GM21723 (cell line): ENCODE data around the gene THAP10.
"Not testable (repeated sequence)": the region's sequence is repeated elsewhere in the genome, so short reads cannot be mapped to it uniquely, and the experiment has no call there.

Experiments
- ATAC-seq: cut with Tn5 transposase; IDR thresholded peaks from one replicate; pipeline ENCODE4 v1.9.1; 2021; ENCODE audit warnings: mild to moderate bottlenecking, moderate library complexity; ENCODE audit not compliant: unreplicated experiment

Gene THAP10

DNA sequence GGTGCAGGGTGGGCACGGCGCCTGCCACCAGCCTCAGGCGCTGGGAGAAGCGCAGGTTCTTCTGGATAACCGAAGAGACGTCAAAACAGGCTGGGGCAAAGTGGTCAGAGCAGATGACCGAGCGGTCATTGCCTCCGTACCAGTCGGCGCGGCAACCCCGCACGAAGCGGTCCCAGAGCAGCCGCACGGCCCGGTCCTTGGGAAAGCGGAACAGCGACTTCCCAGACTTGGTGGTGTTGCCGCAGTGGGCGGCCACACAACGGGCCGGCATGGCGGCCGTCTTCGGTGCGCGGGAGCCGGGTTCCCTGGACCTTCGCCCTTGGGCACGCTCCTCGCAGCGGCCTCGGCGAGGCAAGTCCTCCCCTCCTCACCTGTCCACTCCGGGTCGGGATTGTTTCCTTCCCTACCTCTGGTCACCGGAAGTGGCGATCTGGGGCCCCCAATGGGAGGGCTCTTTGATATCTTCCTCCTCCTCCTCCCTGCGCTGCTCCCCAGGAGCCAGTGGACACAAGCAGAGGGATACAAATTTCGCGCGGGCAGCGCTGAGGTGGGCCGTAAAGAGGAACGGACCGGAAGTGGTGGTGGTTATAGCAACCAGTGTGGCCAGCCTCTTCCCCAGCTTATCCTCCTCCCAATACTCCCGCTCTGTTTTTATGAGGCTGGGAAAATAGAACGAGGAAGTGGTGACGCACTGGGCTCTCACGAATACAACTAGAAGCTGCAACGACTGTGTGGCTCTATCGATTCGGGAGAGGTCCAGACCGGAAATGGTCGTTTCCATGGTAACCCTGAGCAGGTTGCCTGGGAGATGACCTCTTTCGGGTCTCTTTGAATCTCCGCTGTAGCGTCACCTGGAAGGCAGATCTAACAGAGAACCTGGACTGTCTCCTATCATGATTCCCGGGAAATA lies at the start of gene THAP10, which contains the start of gene LRRC49:
TSS of gene THAP10 (minus strand) at position 432 of the 910 bp plus-strand sequence. CDS start at position 271, 161 bp downstream.
TSS of gene LRRC49 (plus strand) at position 825 of the 910 bp plus-strand sequence. CDS start at position 894, 69 bp downstream.
- ATAC-seq, result peak; percentile 88

DNA sequence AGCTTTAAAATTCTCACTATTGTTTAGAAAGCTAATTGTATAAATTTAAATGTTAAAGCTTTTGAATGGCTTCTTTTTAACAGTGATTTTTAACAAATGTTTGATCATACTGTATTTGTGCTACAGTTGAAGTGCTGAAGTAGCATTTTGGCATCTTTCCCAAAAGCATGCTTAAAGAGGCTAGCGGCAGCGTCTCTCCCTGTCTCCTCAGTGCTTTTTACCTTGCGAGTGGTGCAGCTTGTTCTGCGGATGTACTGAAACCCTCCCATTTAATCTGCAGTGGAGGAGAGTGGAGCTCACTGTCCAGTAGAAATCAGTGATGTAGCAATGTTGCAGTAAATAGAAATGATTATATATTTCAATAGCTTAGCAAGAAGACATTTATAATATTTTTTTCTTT lies 44.1 kb upstream of the THAP10 start:
- ATAC-seq, result no peak

DNA sequence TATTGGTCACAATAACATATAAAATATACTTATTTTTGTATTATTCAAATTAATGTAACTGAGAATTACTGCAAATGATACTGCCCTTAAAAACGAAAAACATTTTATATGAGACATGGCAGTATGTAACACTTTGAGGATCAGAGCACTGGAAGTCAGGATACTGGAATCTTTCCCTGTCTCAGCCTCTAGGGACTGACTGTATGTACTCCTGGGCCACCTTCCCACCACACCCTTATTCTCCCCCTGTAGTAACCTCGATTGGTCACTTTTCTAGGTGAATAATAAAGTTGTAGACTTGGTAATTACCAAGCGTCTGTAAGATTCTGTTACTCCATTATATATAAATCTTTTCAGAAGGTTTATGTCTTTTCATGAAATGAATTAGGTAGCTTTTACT lies 43.4 kb upstream of the THAP10 start:
- ATAC-seq, result no peak

DNA sequence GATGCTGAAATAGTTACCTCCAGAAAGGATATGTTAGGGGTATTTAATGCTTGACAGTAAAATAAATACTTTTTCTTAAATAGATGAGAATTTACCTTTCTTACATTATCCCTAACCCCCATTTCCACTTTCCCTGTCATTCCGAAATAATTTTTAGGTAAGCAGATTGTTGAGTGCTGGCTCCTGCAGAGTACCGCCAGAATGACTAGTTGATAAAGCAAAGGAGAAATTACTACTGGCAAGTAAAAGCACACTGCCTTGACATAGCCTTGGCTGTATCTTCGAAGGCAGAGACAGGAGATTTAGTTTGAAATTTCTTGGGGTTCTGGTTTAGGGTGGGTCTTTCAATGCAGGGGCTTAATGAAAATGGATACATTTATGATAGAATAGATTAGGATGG lies 41.2 kb upstream of the THAP10 start:
- ATAC-seq, result no peak

DNA sequence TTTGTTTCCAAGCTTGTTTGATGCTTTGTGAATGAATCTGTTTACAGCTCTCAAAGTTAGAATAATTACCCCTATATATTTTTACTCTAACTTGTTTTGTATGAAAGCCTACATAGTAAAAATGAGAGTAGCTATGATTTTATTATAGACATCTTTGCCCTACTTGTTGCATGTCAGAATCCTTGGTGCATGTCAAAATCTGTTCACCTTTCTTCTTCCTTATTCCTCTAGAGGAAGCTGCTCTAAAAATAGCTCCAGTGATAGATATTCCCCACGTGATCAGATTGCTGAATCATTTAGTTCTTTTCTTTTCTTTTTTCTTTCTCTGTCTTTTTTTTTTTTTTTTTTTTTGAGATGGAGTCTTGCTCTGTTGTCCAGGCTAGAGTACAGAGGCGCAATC lies 40.2 kb upstream of the THAP10 start:
- no peak for ATAC-seq

DNA sequence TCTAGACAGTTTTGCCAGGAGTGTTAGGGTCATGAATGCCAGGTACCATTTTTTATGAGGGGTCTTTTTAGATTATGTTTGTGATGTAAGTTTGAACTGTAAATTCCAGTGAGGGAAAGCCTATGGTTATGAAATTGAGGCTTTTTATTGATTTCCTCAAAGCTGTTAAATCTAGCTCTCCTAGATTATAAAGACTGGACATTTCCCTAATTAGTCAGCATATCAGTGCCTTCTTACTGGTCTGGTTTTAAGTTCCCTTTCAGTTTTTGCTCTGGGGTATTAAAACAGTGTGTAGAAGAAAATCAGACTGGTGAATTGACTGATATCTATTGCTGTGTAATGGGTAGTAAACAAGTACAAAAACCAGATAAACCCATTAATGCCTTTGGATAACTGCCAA lies 39.6 kb upstream of the THAP10 start:
- no peak for ATAC-seq

DNA sequence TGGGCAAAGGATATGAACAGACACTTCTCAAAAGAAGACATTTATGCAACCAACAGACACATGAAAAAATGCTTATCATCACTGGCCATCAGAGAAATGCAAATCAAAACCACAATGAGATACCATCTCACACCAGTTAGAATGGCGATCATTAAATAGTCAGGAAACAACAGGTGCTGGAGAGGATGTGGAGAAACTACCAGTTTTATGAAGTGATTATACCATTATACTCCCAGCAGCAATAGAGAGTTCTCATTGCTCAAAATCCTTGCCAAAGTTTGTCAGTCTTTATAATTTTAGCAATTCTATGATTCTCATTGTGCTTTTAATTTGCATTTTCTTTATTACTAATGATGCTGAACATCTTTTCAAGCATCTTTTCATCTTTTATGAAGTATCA lies 34.7 kb upstream of the THAP10 start:
- not testable (repeated sequence) for ATAC-seq

DNA sequence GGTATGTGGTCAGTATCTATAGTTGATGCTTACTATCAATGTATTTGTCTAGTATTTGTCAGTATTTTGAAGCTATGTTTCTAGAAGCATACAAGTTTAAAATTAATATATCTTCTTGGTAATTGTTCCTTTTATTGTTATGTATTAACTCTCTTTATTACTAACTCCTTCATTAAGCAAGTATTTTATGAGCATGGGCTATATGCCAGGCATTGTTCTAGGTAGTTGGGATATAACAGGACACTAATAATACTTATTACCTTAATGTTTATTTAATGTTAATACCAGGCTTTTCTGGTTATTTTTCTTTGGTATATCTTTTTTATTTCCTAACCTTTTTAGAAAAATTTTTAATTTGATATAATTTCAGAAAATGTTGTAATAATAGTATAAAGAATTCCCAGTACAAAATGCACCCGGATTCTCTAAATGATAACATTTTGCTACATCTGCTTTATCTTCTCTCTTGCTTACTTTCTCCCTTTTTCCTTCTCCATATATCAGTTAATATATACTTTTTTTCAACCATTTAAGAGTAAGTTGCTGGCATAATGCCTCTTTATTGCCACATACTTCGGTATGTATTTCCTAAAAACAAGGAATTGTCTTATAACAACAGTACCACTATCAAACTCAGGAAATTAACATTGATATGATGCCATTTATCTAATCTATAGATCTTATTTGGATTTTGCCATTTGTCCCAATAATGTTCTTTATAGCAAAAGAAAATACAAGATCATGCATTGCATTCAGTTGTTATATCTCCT lies 31.3 kb upstream of the THAP10 start:
- ATAC-seq, result no peak

DNA sequence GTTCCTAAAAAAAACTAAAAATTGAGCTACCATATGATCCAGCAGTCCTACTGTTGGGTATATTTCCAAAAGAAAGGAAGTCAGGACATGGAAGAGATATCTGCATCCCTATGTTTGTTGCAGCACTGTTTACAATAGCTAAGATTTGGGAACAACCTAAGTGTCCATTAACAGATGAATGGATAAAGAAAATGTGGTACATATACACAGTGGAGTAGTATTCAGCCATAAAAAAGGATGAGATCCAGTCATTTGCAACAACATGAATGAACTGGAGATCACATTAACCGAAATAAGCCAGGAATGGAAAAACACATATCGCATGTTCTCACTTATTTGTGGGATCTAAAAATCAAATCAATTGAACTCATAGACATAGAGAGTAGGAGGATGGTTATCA lies 29.9 kb upstream of the THAP10 start:
- ATAC-seq, result no peak

DNA sequence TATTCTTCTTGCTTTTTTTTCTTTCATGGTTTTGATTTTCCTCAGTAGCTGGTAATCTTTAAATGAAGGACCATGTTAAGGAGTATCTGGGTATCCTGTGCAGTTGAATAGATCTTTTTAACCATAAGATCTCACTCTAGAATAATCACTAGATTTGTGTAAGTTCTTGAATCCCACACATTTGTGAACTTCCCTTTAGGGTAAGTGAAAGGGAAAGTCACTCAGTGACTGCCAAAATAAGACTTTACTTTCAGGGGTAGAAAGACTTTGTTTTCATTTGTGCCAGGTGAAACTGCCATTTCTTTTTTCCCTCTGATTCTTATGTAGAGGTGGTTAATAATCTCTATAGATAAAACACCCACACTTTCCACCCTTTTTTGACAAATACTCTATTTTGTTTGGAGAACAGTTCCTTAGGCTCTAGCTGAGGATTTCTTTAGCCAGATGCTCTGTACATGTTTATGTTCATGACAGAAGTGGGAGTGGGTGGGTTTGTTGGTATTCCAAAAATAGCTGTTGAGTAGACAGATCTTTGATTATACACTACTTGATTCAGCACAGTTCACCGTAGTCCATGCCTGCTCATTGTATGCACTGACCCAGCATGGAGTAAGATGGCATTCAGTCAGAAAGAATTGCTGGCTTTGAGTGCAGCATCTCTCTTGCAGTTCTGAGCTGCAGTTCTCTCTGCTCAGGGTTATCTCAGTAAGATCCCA lies 28.9 kb upstream of the THAP10 start:
- no peak for ATAC-seq

DNA sequence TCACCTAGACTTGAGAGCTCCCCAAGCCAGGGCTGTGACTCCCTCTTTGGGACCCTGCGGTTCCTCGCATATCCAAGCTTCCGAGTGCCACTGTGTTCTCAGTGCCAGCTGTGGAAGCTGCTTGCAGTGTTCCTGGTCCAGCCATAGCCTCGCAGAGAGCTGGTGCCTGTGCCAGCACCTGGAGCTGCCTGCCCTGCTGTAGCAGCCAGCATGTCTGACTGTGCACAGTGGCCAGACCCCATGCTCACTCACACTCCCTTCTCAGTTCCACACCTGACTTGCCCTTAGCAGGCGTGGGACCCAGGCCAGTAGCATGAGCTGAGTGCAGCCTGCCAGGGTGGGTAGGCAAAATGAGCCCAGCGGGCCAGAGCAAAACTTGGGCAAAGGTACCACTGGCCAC lies 25.7 kb upstream of the THAP10 start:
- ATAC-seq, result no peak

DNA sequence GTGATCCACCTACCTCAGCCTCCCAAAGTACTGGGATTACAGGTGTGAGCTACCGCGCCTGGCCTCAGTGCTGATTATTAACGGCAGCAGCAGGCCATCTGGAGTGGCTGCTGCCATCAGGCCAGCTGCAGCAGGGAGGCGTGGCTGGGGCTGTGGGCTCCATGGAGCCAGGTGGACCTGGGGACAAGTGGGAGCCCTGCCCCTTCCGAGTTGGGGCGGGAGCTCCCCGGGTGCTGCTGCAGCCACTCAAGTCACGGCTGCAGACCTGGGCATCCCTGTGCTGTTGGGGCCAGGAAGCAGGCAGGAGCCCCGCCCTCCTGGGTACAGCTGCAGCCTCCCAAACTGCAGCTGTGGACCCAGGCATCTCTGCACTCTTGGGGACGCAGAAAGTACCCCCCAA lies 24.3 kb upstream of the THAP10 start:
- ATAC-seq, result no peak

DNA sequence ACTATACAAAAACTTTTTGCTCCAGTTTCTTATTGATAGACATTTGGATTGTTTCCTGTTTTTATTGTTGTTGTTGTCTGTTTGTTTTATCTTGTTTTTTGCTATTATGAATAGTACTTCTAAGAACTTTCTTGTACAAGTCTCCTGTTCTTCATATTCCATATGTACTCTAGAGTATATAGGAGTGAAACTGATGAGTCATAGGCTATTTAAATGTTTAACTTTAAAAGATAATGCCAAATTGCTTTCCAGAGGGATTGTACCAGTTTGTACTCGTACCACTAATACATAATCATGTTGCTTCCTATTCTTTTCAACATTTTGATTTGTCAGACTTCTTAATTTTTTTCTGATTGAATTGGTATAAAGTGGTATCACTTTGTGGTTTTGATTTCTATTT lies 20.0 kb upstream of the THAP10 start:
- ATAC-seq, result no peak

DNA sequence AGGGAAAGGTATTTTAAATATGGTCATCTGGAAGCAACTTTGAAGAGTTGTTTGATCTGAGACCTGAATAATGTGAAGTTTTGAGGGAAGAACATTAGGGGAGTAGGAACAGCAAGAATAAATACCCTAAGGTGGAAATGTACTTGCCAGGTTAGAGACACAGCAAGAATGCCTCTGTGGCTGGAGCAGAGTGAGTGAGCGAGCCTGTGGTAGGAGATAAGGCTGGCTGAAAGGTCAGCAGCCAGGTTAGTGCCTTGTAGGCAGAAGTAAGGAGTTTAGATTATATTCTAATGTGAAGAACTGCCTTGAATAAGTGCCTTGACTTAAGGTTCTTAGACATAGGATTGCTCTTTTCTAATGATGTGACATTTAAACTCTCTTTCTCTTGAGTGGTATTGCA lies 18.7 kb upstream of the THAP10 start:
- ATAC-seq, result no peak

DNA sequence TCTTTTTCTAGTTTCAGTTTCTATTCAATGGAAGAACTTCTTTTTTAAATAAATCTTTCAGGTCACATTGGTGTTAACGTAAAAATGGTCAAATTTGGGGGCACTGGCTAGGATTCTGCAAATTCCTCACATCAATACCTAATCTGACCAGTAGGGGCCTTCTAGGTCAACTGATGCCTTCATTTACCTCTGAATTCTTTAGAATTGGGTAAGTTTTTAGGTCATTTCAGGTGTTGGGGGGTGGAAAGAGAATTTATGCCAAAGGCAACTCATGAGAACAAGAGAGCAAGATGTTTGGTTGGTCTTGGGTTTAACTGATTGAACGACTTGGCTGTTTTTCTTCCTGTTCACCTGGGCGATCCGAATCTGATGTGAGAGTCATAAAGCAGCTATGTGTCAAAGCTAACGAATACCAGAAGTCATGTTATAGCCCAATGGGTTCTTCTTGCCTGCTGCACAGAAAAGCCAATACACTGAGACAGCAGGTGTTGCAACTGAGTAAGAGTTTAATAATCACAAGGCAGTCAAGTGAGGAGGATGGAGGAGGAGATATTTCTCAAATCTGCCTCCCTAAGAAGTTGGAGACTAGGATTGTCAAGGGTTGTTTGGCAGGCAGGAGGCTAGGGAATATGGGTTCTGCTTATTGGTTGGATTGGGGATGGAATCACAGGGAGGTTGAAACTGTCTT lies 15.7 kb upstream of the THAP10 start:
- ATAC-seq, result no peak

DNA sequence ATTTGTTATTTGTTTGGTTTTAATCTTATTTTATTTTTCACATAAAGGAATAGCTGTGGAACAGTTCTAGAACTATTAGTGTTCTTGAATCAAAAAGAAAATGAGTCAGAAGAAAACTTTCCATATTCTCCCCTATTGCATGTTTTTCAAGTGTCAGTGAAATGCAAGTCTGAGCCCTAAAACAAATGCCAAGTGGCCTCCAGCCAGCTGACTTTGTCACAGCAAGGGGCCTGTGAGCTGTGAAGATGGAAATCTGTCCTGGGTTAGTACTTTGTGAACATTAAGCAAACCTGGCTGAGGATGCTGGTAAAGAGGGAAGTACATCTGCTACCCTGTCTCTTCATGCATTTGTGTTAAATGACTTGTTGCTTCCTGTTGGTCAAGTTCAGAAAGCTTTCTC lies 14.6 kb upstream of the THAP10 start:
- ATAC-seq, result no peak

DNA sequence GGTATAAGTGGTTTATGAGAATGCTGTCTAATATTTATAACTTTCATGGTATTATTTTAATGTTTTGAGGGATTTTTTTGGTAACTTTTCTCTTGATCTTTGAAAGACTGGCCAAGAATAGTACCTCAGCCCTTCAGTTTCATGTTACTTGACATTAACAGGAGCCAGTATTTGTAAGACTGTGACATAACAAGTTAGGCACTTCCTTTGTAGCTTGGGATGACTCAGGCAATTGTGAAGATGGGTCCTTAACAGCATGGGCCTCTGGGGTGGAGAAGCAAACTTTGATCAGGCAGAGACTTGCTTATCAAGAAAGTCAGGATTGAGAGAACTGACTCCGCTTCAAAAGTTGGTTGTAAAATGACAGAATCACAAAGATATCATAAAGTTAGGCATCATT lies 9.9 kb upstream of the THAP10 start:
- ATAC-seq, result no peak

DNA sequence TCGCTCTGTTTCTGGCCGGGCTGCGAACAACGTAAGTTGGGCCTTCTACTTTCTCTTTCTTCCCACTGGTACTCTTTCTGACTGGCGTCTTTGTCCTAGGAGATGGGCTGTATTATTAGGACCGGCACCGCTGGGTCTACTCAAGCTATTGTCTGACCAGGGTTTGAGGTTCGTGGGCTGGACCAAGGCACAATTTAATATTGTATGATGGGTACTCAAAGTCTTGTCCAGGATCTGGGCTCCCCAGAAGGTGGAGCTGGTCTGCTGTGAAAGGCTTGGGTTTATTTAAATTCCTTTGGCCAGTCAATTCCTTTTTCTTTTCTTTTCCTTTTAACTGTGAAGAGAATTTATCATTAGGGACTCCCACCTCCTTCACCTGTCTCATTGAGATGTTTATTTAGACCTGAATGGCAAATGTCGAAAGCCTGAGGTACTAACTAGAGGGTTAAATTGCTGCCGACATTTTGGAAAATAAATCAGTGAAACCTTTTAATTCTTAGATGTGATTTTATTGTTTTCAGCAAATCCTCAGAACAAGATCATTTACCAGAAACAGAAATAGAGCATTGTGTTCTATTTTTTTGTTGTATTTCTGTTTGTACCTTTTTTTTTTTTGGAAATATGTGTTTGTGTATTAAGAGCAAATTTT lies 803 bp upstream of the THAP10 start:
- peak; percentile 24 for ATAC-seq

DNA sequence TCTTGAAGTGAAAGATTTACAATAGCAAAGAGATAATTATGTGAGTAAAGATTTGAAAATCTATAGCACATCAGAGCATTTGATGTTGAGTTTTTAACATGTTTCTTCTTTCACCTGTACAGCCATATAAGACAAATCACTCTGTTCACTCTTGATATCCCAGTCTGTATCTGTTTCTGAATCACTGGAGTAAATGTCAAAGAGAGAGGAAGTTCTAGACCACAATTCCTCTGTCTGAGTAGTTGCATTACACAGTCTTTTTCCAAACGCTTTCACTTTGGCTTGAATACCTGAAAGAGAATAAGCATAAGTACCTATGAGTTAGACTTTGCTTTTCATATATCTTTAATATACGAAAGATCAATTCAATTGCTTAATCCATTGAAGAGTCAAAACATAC lies 9.9 kb downstream of the THAP10 start:
- ATAC-seq, result no peak

DNA sequence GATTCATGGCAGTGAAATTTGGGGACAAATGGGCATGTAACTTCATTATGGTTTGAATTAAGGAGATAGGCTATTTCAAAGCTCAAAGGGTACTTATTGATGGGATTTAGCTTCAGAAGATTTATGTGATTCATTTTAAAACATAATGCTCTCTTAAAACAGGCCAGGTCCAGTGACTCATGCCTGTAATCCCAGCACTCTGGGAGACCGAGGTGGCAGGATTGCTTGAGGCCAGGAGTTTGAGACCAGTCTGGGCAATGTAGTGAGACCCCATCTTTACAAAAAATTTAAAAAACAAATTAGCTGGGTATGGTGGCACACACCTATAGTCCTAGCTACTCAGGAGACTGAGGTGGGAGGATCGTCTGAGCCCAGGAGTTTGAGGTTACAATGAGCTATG lies 11.5 kb downstream of the THAP10 start:
- no peak for ATAC-seq
